Measurements from ENCODE around the gene OTOR.

The OTOR gene

GRCh38 chr20:16781496-16781895, 33.3 kb downstream of the OTOR start:
- no peak overlapping the region for H3K4me3 ChIP-seq (ENCODE audit: low read length)
- TF ChIP-seq, protein P1, sequence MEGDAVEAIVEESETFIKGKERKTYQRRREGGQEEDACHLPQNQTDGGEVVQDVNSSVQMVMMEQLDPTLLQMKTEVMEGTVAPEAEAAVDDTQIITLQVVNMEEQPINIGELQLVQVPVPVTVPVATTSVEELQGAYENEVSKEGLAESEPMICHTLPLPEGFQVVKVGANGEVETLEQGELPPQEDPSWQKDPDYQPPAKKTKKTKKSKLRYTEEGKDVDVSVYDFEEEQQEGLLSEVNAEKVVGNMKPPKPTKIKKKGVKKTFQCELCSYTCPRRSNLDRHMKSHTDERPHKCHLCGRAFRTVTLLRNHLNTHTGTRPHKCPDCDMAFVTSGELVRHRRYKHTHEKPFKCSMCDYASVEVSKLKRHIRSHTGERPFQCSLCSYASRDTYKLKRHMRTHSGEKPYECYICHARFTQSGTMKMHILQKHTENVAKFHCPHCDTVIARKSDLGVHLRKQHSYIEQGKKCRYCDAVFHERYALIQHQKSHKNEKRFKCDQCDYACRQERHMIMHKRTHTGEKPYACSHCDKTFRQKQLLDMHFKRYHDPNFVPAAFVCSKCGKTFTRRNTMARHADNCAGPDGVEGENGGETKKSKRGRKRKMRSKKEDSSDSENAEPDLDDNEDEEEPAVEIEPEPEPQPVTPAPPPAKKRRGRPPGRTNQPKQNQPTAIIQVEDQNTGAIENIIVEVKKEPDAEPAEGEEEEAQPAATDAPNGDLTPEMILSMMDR (conservative IDR thresholded peaks at IDR 0.05; ENCODE audit: low read depth, low read length) = no peak
- no peak for DNase-seq (ENCODE audit: low read depth)

DNA sequence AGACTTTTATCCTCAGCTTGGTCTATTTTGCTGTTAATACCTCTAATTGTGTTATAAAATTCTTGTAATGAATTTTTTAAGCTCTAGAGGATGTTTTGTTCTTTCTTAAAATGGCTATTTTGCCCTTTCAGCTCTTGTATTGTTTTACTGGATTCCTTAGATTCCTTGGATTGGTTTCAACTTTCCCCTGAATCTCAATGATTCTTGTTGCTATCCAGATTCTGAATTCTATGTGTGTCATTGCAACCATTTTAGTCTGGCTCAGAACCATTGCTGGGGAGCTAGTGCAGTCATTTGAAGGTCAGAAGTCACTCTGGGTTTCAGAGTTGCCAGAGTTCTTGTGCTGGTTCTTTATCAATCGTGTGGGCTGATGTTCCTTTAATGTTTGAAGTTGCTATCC, 37.1 kb downstream of the OTOR start:
- no peak for DNase-seq (ENCODE audit: low read depth)
- TF ChIP-seq, protein P1 (conservative IDR thresholded peaks at IDR 0.05; ENCODE audit: low read depth, low read length) = no peak

More for the DNA sequence above, 37.1 kb downstream of the OTOR start:
- no peak overlapping the region for H3K4me3 ChIP-seq (ENCODE audit: low read length)
